Measurements from ENCODE around the gene ICAM1.

DNA sequence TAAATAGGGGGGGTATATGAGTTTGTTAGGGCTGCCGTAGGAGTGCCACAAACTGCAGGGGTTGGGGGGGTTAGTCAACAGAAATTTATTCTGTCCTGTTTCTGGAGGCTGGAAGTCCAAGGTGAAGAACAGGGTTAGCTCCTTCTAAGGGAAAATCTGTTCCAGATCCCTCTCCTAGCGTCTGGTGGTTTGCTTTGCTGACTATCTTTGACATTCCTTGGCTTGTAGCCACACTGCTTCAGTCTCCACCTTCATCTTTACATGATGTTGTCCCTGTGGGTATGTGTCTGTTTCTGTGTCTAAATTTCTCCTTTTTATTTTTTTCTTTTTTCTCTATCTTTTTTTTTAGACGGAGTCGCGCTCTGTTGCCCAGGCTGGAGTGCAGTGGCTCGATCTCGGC lies 8.1 kb upstream of the ICAM1 start:
- no peak for TF ChIP-seq ZNF274 (IDR thresholded peaks at IDR 0.05; ENCODE audit: low read depth, low read length)
- no peak for TF ChIP-seq YY1 (IDR thresholded peaks at IDR 0.05; ENCODE audit: insufficient read depth, insufficient read length)
